ENCODE results near the gene GLG1. TPM values are rescaled to one million over a fixed set of nuclear protein-coding genes. Genes with fewer than 3 reads are reported as not detected.
"Not testable (repeated sequence)": the region's sequence is repeated elsewhere in the genome, so short reads cannot be mapped to it uniquely, and the experiment has no call there.

Gene GLG1
- total and polyA plus RNA-seq, 5 experiments from 2014 or later = 137 to 210 (median 192) TPM

DNA sequence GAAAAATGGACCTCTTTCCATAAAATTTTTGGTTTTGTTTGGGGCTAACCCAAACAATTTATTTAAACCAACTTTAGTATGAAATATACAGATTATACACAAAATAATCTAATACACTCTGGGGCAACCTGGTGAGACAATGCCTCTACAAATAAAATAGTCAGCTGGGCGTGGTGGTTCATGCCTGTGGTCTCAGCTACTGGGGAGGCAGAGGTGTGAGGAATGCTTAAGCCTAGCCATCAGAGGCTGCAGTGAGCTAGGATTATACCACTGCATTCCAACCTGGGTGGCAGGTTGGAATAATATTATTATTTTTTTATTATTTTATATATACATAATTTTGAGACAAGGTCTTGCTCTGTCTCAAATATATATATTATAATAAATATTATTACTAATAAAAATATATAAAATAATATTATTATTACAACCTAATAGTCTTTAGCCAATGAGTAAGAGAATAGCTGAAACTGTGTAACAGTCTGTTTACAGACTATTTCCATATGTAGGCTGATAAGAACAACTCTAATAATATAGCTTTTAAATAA is 50.5 kb downstream of the GLG1 start:
- Mint-ChIP-seq H3K4me3 (no peak overlapping the region), H3K36me3 (peaks cover 0 to 23% (median 0%) of the 10 kb centered on the region in 3 donors), H3K27me3 (no peaks in the 10 kb centered on the region), H3K27ac (peak overlapping the region in 1 of 10 donors; percentile 60), H3K4me1 (peaks cover 13 to 45% (median 38%) of the 10 kb centered on the region in 4 donors), H3K9me3 (no peaks in the 10 kb centered on the region)
- DNase-seq (no peak), ATAC-seq (no peak)
- POLR2A ChIA-PET = interaction anchor here (0.7 kb wide), 1 partner anchor 50 kb away, joined by 4 read pairs; the partner anchor contains the start of gene GLG1

GRCh38 chr16:74552357-74552756 is 54.6 kb downstream of the GLG1 start:
- Mint-ChIP-seq H3K36me3 (peaks cover 0 to 16% (median 0%) of the 10 kb centered on the region in 3 donors), H3K27ac (peak overlapping the region in 1 of 10 donors; percentile 40), H3K4me1 (peaks cover 5 to 27% (median 13%) of the 10 kb centered on the region in 4 donors)
- DNase-seq, ATAC-seq, POLR2A ChIA-PET, H3K4me3 Mint-ChIP-seq, H3K9me3 Mint-ChIP-seq, H3K27me3 Mint-ChIP-seq: not testable (repeated sequence)

GRCh38 chr16:74550227-74551019 is 56.5 kb downstream of the GLG1 start:
- ATAC-seq, H3K27me3 Mint-ChIP-seq, POLR2A ChIA-PET, H3K4me3 Mint-ChIP-seq, H3K9me3 Mint-ChIP-seq, DNase-seq: not testable (repeated sequence)
- Mint-ChIP-seq H3K27ac (peak overlapping the region in 3 of 10 donors; percentile 8 to 34 (median 9)), H3K4me1 (peaks cover 7 to 27% (median 16%) of the 10 kb centered on the region in 4 donors), H3K36me3 (peaks cover 0 to 12% (median 0%) of the 10 kb centered on the region in 3 donors)

DNA sequence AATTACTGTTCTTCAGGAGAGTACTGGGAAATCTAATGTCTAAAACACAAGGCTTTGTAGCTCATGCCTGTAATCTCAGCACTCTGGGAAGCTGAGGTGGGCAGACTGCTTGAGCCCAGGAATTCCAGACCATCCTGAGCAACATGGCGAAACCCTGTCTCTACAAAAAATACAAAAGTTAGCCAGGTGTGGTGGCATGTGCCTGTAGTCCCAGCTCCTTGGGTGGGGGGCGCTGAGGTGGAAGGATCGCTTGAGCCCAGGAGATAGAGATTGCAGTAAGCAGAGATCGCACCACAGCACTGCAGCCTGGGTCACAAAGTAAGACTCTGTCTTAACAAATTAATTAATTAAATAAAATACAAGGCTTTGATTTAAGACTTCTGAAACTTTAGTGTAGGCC is 60.8 kb downstream of the GLG1 start:
- Mint-ChIP-seq H3K4me1 (peaks cover 8 to 44% (median 26%) of the 10 kb centered on the region in 4 donors), H3K27ac (peak overlapping the region in 7 of 10 donors; percentile 29 to 67 (median 61)), H3K4me3 (peak overlapping the region in 3 of 10 donors; percentile 26 to 33 (median 31)), H3K36me3 (peaks cover 0 to 12% (median 0%) of the 10 kb centered on the region in 3 donors)
- ATAC-seq, H3K27me3 Mint-ChIP-seq, H3K9me3 Mint-ChIP-seq, DNase-seq: not testable (repeated sequence)
- POLR2A ChIA-PET = interaction anchor here (0.6 kb wide), 1 partner anchor 576 kb away, joined by 5 read pairs; no protein-coding TSS in a partner anchor

GRCh38 chr16:74542911-74543578 is 63.9 kb downstream of the GLG1 start:
- H3K4me3 Mint-ChIP-seq, H3K27me3 Mint-ChIP-seq, H3K9me3 Mint-ChIP-seq, H3K36me3 Mint-ChIP-seq, H3K27ac Mint-ChIP-seq, DNase-seq, ATAC-seq, POLR2A ChIA-PET: not testable (repeated sequence)
- H3K4me1 Mint-ChIP-seq = peaks cover 6 to 43% (median 29%) of the 10 kb centered on the region in 4 donors

DNA sequence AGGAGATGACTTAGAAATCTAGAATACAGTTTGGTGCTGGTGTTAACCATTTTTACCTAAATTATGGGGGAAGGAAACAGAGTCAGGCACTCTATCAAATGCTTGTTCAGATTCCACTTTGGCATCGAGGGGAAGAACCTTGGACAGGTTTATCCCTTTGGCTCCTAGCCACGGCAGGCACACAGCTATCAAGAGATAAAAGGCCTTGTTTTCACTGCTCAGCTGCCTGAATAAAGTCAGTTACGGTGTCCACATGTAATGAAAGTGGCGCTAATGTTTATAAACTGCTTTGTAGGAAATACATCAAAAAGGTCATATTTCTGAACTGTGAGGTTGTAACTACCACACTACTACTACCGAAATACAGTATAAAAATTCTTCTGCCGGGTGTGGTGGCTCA is 66.3 kb downstream of the GLG1 start:
- ATAC-seq, H3K9me3 Mint-ChIP-seq, H3K27ac Mint-ChIP-seq, H3K4me3 Mint-ChIP-seq, DNase-seq, POLR2A ChIA-PET, H3K27me3 Mint-ChIP-seq, H3K36me3 Mint-ChIP-seq: not testable (repeated sequence)
- peaks cover 3 to 35% (median 25%) of the 10 kb centered on the region in 4 donors for H3K4me1 Mint-ChIP-seq

DNA sequence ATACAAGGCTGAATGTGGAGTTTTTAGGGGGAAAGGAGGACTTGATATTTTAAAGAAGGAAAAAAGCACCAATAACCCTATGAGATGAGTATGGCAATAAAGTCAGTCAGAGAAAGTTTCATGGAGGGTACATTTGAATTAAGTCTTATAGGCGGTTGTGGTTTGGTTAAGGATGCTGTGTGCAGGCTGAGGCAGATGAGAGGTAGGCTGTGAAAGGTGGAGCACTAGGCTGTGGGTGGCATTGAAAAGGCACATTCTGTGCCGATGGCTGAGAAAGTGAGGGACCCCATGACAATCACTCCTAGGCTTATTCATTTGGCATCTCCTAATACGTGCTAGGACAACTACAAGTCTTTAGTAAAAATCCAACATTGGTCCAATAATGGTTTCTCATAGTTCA is 68.1 kb downstream of the GLG1 start:
- H3K27me3 Mint-ChIP-seq, H3K9me3 Mint-ChIP-seq, POLR2A ChIA-PET, H3K27ac Mint-ChIP-seq, H3K36me3 Mint-ChIP-seq: not testable (repeated sequence)
- ATAC-seq (peak; percentile 44 to 61), DNase-seq (peak in 1 of 10 donors; percentile 3)
- peak overlapping the region in 1 of 10 donors; percentile 22 for H3K4me3 Mint-ChIP-seq
- peaks cover 8 to 33% (median 28%) of the 10 kb centered on the region in 4 donors for H3K4me1 Mint-ChIP-seq

DNA sequence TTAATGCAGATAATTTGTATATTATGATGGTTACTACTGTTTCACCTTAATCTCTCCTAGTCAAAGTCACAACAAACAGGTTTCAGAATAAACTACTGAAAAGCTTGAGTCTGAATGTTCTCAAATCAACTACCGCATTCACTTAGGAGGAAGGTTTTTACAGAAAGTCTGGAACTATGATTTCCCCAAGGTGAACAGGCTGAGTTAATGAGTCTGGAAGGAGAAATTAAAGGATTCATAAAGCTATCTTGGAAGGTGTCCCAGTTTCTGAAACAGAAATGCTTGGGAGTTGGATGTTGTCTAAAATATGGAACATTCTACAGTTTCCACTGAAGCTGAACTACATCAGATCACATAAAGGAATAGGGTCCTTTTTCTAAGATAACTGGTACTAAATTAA is 69.2 kb downstream of the GLG1 start:
- H3K36me3 Mint-ChIP-seq, H3K27me3 Mint-ChIP-seq, DNase-seq, H3K4me3 Mint-ChIP-seq, ATAC-seq, POLR2A ChIA-PET, H3K9me3 Mint-ChIP-seq: not testable (repeated sequence)
- Mint-ChIP-seq H3K4me1 (peaks cover 8 to 35% (median 25%) of the 10 kb centered on the region in 4 donors), H3K27ac (peak overlapping the region in 1 of 10 donors; percentile 24)

DNA sequence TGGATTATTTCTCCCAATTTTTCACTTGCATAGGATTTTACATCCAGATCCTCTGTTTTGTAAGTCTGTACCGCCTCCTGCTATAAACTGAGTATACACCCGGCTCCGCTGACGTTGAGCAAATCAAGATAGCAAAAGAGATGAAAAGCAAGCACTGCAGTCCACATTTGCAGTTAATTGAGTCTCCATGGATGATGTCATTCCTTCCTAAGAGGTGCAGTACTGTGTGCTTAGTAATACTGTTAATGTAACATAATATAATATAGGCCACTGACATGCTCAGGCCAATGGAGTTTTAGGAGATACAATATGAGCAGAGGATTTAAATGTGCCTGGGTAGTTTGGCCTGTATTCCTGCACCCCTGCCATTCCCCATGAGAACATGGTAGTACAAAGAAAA is 72.3 kb downstream of the GLG1 start:
- H3K4me3 Mint-ChIP-seq, POLR2A ChIA-PET, H3K27me3 Mint-ChIP-seq, H3K9me3 Mint-ChIP-seq, ATAC-seq, DNase-seq: not testable (repeated sequence)
- Mint-ChIP-seq H3K36me3 (peaks cover 0 to 28% (median 3%) of the 10 kb centered on the region in 3 donors), H3K4me1 (peaks cover 12 to 30% (median 25%) of the 10 kb centered on the region in 4 donors), H3K27ac (peak overlapping the region in 1 of 10 donors; percentile 51)

DNA sequence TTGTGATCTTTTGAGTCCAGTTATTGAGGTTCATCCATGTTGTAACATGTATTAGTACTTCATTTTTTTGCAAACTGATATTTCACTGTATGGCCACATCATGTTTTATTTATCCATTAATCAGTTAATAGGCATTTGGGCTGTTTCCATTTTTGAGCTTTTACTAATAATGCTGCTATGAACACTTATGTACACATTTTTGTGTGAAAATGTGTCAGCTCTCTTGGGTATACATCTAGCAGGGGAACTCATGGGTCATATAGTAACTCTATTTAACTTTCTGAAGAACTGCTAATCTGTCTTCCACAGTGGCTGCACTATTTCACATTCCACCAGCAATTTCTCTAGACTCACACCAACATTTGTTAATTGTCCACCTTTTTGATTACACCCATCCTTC is 82.0 kb downstream of the GLG1 start:
- Mint-ChIP-seq H3K4me1 (peaks cover 0 to 11% (median 8%) of the 10 kb centered on the region in 4 donors), H3K27ac (peak overlapping the region in 4 of 10 donors; percentile 16 to 49 (median 29)), H3K4me3 (no peak overlapping the region), H3K9me3 (peaks cover 0 to 2% (median 0%) of the 10 kb centered on the region in 9 donors), H3K36me3 (peaks cover 0 to 79% (median 30%) of the 10 kb centered on the region in 3 donors), H3K27me3 (no peaks in the 10 kb centered on the region)
- ATAC-seq = no peak
- no peak for DNase-seq
- POLR2A ChIA-PET = interaction anchor here (0.6 kb wide), 1 partner anchor 76 kb away, joined by 3 read pairs; no protein-coding TSS in a partner anchor

GRCh38 chr16:74524117-74524516 is 82.8 kb downstream of the GLG1 start:
- POLR2A ChIA-PET = no interaction called here
- Mint-ChIP-seq H3K27ac (peak overlapping the region in 2 of 10 donors; percentile 28 to 31), H3K4me1 (peaks cover 0 to 11% (median 8%) of the 10 kb centered on the region in 4 donors), H3K27me3 (no peaks in the 10 kb centered on the region), H3K36me3 (peaks cover 0 to 77% (median 36%) of the 10 kb centered on the region in 3 donors), H3K4me3 (no peak overlapping the region), H3K9me3 (peaks cover 0 to 3% (median 0%) of the 10 kb centered on the region in 9 donors)
- DNase-seq (no peak), ATAC-seq (no peak)

DNA sequence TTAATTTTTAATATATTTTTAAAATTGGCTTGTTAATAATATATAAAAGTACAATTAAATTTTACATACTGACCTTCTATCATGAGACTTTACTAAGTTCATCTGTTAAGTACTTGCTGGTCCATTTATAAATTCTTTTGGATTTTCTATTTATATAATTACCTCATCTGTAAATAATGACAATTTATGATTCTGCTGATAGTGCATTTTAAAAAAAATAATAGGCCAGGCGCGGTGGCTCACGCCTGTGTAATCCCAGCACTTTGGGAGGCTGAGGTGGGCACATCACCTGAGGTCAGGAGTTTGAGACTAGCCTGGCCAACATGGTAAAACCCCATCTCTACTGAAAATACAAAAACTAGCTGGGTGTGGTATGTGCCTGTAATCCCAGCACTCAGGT is 83.2 kb downstream of the GLG1 start:
- POLR2A ChIA-PET, H3K4me3 Mint-ChIP-seq: not testable (repeated sequence)

More for the DNA sequence above, 83.2 kb downstream of the GLG1 start:
- Mint-ChIP-seq H3K36me3 (peaks cover 0 to 73% (median 39%) of the 10 kb centered on the region in 3 donors), H3K4me1 (peaks cover under 1 to 11% (median 8%) of the 10 kb centered on the region in 4 donors), H3K27ac (peak overlapping the region in 2 of 10 donors; percentile 25 to 28)
- not testable (repeated sequence) for DNase-seq, H3K27me3 Mint-ChIP-seq, H3K9me3 Mint-ChIP-seq, ATAC-seq

Measured in naive thymus-derived CD8-positive, alpha-beta T cell (primary cell).